ENCODE measurements around the gene CFAP299.

DNA sequence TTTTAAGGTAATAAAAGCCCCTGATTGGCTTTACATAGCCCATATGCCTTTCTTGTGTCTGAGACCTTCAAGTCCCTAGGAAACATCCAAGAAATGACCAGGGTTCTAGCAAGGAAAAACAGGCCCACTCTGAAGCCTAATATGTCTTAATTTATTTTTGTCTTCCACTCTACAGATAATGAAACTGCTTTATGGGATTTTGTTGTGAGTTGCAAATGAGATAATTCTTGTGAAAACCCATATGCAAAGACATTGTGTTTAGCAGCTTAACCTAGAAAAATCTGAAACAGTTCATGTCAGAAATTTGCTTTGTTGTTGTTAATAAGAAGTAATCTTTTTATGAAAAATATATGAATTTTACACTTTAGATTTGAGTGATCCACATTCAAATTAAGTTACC is 504.3 kb downstream of the CFAP299 start:
- no peak for TF ChIP-seq POLR2A (IDR thresholded peaks at IDR 0.05)
- TF ChIP-seq, protein P1, sequence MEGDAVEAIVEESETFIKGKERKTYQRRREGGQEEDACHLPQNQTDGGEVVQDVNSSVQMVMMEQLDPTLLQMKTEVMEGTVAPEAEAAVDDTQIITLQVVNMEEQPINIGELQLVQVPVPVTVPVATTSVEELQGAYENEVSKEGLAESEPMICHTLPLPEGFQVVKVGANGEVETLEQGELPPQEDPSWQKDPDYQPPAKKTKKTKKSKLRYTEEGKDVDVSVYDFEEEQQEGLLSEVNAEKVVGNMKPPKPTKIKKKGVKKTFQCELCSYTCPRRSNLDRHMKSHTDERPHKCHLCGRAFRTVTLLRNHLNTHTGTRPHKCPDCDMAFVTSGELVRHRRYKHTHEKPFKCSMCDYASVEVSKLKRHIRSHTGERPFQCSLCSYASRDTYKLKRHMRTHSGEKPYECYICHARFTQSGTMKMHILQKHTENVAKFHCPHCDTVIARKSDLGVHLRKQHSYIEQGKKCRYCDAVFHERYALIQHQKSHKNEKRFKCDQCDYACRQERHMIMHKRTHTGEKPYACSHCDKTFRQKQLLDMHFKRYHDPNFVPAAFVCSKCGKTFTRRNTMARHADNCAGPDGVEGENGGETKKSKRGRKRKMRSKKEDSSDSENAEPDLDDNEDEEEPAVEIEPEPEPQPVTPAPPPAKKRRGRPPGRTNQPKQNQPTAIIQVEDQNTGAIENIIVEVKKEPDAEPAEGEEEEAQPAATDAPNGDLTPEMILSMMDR (IDR thresholded peaks at IDR 0.05), result no peak
- TF ChIP-seq EP300 (IDR thresholded peaks at IDR 0.05), result no peak
- TF ChIP-seq POLR2AphosphoS5 (IDR thresholded peaks at IDR 0.05), result no peak
